HG03342 (cell line): ENCODE results near the gene PGM2.
"Not testable (repeated sequence)": the region's sequence is repeated elsewhere in the genome, so short reads cannot be mapped to it uniquely, and the experiment has no call there.

Source experiments
- ATAC-seq: cut with Tn5 transposase; IDR thresholded peaks from one replicate; pipeline ENCODE4 v1.9.1; 2021; ENCODE audit warnings: mild to moderate bottlenecking, moderate library complexity; ENCODE audit not compliant: unreplicated experiment

The PGM2 gene

DNA sequence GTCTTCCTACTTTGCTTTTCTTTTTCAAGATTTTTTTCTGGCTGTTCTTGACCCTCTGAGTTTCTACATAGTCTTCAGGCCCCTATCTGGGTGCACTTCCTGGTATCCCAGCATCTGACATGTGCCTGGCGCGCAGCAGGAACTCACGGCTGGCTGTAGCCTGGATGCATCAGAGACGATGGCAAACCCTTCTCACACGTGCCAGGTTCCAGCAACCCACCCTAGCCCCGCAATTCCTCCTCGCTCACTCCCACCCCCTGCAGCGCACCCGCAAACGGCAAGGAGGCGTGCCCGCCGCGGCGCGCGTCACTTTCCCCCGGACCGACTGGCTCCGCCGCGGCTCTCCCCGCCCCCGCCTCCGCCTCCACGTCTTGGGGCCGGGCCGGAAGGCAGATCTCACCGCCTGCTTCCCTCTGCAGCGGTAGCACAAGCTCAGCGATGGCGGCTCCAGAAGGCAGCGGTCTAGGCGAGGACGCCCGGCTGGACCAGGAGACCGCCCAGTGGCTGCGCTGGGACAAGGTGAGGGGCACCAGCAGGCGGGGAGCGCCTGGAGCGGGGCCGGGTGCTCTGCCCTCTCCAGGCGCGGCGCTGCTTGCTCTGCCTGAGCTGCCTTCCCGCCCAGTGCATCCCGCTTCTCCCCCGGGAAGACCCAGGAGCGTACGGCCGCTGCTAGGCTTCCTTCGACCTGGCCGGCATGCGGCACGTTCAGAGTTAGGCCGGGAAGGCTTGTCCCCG is at the start of gene PGM2:
Gene PGM2 (plus strand): TSS at position 392 of the 735 bp plus-strand sequence. CDS start 47 bp downstream, at position 439.
- peak; percentile 97 for ATAC-seq

DNA sequence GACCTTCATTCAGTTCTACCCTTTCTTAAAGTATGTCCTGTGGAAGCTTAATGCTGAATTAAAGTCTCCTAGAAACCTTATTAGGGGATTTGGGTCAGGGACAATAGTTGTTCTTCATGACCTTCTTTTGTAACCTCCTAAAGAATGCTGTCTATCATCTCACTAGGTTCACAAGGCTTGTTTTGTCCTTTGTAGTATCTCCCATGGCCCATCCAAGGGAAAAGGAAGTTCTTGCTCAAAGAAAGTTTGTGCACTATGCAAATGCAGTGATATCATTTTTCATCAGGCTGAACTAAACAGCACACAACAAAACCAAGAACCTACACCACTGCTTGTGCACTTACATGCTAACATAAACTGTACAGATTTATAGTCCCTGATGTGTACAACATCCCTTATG is 46.6 kb upstream of the PGM2 start:
- ATAC-seq: no peak

DNA sequence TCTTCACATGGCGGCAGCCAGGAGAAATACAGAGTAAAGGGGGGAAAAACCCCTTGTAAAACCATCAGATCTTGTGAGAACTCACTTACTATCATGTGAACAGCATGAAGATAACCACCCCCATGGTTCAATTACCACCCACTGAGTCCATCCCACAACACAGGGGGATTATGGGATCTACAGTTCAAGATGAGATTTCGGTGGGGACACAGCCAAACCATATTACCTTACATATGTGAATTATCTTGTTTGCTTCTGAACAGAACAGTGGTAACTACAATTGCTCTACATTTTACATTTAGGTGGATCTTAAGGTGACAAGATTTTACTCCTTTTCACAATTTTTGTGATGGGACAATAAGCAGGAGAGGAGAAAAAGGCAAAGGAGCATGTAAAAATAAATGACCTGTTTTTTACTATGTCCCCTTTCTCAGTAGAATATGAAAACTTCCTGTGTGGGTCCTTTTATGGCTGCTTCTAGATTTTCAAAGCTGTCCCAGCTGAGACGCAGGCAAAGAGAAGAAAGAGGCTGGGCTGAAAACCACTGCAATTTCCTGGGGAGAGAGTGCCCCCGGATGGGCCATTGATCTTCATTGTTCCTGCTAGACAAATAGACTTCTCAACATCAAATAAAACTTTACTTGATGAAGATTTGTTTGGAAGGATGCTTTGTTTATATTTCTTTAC is 45.9 kb upstream of the PGM2 start:
- no peak for ATAC-seq

DNA sequence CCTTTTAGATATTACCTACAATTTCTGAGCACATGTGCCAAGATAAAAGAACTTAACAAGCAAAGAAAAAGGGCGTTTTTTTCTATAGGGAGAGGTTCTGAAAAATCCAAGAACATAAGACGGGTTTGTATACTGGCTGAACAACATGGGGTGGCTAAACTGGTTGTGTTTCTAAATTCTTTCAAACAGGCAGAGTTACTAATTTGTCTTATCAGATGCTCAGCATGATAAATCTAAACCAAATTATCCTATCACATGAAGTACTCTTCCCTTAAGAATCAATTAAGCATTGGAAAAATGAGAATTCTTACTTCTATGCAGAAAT is 45.4 kb upstream of the PGM2 start:
- no peak for ATAC-seq

DNA sequence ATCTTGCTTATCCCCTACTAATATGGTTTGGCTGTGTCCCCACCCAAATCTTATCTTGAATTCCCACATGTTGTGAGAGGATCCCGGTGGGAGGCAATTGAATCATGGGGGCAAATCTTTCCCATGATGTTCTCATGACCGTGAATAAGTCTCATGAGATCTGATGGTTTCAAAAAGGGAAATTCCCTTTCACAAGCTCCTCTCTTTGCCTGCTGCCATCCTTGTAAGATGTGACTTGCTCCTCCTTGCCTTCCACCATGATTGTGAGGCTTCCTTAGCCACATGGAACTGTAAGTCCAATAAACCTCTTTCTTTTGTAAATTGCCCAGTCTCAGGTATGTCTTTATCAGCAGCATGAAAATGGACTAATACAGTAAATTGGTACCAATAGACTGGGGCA is 40.2 kb upstream of the PGM2 start:
- not testable (repeated sequence) for ATAC-seq

DNA sequence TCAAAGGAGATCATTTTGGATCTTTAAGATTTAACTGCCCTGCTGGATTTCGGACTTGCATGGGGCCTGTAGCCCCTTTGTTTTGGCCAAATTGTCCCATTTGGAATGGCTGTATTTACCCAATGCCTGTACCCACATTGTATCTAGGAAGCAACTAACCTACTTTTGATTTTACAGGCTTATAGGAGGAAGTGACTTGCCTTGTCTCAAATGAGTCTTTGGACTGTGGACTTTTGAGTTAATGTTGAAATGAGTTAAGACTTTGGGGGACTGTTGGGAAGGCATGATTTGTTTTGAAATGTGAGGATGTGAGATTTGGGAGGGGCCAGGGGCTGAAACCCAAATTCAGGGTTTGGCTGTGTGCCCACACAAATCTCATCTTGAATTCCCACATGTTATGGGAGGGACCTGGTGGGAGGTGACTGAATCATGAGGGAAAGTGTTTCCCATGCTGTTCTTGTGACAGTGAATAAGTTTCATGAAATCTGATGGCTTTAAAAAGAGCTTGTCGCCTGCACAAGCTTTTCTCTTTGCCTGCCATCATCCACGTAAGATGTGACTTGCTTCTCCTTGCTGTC is 38.5 kb upstream of the PGM2 start:
- not testable (repeated sequence) for ATAC-seq

DNA sequence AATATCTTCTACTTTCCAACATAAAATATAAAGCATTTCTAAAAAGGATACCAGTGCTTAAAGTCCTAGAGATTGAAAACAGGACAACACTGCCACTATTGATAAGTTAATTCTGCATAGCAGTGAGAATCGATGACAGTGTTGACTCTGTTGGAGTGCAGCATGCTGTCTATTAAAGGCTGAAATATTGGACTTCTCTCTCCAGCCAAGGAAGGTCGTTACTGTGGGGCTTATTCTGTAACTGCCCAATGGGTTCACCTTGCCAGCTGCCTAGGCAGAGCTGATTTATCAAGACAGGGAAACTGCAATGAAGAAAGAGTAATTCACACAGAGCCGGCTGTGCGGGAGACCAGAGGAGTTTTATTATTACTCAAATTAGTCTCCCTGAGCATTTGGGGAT is 37.7 kb upstream of the PGM2 start:
- no peak for ATAC-seq

DNA sequence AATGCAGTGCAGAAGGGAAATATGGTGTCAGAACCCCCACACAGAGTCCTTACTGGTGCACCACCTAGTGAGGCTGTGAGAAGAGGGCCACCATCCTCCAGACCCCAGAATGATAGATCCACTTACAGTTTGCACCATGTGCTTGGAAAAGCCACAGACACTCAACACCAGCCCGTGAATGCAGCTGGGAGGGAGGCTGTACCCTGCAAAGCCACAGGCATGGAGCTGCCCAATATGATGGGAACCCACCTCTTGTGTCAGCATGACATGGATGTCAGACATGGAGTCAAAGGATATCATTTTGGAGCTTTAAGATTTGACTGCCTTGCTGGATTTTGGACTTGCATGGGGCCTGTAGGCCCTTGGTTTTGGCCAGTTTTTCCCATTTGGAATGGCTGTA is 34.2 kb upstream of the PGM2 start:
- no peak for ATAC-seq

DNA sequence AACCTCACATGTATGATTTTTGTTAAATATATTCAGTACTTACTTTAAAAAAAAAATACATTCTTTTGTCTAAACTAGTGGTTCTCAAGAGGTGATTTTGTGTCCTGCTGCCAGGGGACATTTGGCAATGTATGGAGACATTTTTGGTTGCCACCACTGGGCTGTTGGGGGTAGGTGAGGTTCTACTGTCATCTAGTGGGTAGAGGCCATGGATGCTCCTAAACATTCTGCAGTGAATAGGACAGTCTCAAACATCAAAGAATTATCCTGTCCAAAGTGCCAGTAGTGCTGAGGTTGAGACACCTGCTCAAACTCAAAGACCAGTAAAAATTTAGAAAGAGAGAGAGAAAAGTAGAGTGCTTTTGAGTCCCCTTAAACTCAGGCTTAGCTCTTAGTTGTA is 32.9 kb upstream of the PGM2 start:
- no peak for ATAC-seq

DNA sequence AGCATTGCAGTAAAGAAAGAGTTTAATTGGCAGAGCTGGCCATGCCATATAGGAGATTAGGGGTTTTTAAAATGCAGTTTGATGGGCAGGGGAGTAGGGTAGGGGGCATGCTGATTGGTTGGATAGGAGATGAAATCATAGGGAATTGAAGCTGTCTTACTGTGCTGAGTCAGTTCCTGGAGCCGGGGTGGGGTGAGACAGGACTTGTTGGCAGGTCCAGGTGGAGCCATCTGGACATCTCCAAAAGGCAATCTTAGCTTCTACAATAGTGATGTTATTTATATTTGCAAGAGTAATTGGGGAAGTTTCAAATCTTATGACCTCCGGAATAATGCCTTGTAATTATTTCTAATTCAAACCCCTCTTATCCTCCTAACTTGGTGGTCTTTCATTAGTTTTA is 32.4 kb upstream of the PGM2 start:
- no peak for ATAC-seq

DNA sequence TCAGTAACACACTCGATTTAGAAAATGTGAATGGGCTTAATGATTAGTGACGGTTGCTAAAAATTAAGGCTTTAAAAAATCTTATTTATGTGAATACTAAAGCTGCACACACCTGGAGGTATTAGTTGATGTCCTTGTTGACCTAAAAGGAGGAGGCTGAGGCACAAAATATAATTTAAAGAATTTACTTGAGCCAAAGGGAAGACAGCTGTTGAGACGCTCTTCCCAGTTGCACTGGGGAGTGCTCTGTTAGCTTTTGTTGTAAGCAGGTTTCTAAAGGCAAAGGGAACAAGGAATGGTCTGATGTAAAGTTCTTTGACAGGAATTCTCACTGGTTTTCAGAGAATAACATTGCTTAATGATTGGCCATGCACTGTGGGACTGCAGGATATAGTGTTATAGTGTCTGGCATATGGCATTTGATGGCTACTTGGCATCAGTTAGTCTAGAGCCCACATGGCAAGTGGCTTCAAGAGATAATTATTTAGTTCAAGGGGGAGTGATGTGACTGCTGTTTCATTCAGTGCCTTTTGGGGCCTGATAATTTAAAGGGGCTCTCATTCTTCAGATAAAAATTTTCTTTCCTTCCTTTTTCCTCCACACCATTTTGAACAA is 30.8 kb upstream of the PGM2 start:
- ATAC-seq: no peak

DNA sequence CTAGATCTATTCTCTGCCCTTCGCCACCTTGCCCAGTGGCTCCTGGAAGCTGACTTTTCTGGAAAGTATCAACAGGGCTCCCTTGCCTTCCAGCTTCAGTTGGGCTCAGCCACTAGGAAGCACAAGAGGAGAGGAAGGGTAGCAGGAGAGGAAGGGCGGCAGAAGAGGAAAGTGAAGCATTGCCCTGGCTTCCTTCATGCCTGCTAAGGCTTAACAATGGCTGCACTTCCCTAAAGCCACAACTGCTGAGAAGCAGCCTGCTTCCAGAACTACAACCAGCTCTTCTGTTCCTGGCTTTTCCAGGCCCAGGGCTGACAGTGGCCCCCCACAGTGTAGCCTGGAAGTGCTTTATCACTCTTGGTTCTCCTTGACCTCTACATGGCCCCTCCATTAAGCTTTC is 29.1 kb upstream of the PGM2 start:
- no peak for ATAC-seq

DNA sequence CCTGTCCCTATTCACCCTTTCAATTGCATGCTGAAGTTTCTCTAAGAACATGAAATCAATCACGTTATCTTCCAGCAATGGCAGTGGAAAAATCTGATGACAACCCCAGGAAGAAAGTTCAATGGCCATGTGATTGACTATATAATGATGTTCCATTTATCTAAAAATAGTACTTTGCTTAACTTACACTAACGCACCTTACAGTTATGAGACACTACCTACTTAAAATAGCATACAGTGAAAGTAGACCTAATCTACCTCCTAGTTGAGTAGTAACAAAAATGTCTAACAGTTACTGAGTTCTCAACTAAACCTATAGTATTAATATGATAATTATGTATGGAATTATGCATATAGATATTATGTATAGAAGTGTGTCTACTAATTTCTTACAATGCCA is 28.6 kb upstream of the PGM2 start:
- no peak for ATAC-seq

DNA sequence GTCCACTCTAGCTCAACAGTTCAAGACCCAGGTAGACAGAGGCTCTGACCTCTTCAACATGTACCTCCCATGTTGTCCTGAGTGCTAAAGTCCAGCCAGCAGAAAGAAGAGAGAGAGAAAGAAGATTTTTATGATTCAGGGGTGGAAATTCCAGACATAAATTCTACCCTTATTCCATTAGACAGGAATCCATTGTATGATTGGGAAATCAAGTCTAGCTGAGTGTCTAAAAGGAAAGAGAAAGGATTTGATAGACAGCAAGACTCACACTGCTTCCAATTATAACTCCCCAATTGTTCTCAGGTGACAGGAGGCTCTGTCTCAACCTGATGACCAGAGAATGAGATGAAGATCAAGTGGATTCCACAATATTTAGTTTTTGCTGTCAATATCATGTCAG is 27.9 kb upstream of the PGM2 start:
- no peak for ATAC-seq

DNA sequence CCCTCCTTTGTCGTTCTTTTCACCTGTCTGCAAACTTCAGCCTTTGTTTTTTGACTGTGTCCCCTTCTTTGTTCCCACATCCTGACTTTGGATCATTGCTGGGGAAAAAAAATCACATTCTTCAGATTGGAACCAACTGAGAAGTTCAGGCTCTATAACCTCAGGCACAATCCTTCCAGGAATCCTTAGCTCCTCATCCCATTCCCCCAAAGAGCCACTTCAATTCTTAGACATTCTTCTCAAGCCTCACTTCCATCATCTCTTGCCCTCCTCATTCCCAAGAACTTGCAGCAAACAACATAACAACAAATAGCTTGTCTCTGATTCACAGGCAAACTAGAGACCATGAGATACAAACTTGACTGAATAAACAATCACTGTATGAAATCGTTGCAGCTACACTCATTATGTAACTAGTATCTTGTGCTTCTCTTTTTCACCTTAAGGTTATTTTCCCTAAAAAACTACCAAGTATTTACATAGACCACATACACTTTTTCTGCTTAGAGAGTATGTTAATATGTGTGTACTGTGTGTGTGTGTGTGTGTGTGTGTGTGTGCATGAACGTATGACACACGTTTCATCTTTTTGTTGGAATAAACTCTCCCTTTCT is 26.4 kb upstream of the PGM2 start:
- no peak for ATAC-seq

DNA sequence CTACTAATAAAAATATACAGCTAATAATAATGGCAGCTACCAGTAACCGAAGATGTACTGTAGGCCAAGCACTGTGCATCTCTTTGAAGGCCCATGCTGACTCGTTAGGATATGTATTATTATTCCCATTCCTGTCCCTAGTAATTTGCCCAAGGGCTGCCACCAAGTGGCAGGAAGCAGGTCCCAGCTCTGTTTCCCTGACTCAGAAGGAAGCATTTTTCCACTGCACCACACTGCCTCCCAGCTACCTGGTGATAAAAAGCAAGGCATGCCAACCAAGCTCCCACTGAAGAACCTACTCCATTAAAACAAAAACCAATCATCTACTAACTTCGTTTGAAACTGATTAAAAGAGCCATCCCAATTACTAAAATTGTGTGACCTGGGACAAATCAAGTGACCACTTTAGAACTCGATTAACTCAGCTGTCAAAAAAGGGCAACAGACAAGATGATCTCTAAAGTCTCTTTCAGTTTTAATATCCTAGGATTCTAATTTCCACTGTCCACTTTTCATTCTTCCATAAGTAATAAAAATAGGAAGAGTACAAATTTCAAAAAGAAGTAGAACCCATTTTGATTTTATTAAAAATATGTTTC is 24.3 kb upstream of the PGM2 start:
- ATAC-seq: no peak

DNA sequence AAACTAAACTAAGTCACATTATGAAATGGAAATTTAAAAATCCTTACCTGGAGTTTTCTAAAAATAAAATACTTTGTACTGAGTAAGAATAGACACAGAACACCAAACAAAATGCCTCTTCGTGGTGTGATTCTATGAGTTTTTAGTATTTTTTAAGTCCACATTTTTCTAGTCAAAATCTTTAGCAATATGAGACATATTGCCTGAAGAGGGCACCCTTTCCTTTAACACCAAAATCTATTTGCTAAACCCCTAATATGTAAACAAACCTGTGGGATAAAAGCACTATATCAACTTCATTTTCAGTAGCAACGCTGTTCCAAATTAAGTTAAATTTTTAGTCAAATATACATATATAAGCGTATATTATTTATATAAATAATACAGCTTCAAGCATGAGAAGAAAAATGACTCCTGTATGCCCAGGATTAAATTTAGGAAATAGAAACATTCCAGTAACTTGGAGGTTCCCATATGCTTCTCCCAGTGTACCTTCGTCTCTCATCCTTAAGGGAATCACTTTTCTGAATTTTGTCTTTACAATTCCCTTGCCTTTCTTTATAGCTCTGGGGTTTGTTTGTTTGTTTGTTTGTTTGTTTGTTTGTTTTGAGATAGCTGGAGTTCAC is 23.0 kb upstream of the PGM2 start:
- ATAC-seq: no peak

DNA sequence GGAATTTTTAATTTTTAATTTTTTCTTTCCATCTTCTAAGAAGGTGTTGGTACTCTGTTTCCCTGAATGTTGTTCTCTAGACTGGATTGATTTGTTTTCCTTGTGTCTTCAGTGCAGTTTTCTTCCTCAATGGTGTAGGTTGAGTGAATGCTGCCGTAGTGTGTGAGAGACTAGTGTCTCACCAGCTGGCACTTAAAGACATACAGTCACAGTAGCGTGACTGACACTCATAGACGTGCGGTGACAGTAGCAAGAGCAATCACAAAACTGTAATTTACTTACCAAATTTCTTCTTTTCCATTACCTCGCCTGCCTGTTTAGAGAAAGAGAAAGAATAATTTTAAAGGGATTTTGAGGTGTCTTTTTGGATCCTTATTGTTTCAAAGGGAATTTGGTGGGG is 21.4 kb upstream of the PGM2 start:
- ATAC-seq: no peak

DNA sequence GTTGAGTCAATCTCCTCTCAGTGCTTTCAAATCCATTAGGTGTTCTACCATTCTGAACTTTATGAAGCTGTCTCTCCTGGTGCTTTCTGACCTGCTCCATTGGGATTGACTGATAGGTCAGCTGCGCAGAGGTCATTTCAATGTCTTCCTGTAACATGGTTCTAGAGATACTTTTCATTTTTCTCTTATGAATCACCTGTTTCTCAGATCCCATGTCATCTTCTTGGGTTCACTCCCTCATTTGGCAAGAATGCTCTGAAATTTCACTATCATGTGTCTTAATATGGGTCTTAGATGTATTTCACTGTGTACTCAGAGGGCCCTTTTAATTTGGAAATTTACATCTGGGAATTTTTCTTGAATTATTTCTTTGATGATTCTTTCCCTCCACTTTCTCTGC is 13.8 kb upstream of the PGM2 start:
- ATAC-seq: no peak

DNA sequence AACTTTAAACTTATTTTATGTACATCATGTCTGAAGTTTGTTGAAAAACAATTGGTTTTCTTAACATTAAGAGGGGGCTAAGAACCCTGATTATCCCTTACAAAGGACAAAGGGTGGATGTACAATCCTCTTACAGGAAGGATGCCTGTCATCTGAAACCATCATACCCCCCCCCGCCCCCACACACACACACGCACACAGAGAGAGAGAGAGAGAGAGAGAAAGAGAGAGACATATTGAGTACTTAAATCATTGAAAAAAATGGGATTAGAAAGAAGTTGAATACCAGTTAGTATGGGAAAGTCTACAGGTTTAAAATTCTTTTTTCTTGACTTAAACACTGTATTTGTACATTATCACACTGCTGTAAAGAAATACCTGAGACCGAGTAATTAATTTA is 10.9 kb upstream of the PGM2 start:
- ATAC-seq: no peak

DNA sequence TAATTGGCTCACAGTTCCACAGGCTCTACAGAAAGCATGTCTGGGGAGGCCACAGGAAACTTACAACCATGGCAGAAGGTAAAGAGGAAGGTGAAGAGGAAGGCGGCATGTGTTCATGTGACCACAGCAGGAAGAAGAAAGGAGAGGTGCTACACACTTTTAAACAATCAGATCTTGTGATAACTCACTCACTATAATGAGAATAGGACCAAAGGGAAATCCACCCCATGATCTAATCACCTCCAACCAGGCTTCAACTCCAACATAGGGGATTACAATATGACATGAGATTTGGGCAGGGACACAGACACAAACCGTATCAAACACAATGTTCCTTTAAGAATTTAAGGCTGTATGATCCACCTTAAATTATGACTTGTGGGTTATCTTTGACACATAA is 10.5 kb upstream of the PGM2 start:
- no peak for ATAC-seq
